Caco-2 (cell line): ENCODE results near the gene ERO1B. TPM values are rescaled to one million over a fixed set of nuclear protein-coding genes. Genes with fewer than 3 reads are reported as not detected.
"Not testable (repeated sequence)": the region's sequence is repeated elsewhere in the genome, so short reads cannot be mapped to it uniquely, and the experiment has no call there.

Experiments
- BruUV-seq: library from RNA; stranded (reverse); fragments of 400-500 nt; replicated peaks from 2 replicates; lab custom pipeline; 2021; lab: Mats Ljungman, UMichigan
- CTCF ChIA-PET: fragments of 300-600 bp; sonication (Branson Sonifier 250); formaldehyde crosslinking; loops from one replicate; lab custom pipeline; 2022; ENCODE audit warnings: antibody characterized with exemption; lab: Charles Lee
- POLR2A ChIA-PET: fragments of 300-600 bp; sonication (Branson Sonifier 250); formaldehyde crosslinking; loops from one replicate; lab custom pipeline; 2022; ENCODE audit warnings: antibody characterized with exemption; lab: Charles Lee
- DNase-seq, 2 experiments: peaks; one replicate each; pipeline versions ENCODE4 v3.0.0 to v3.0.0-alpha.2; 2020 to 2022
- H3K27me3 ChIP-seq: replicated peaks from 2 replicates; pipeline ENCODE4 v1.6.0; 2011; ENCODE audit warnings: low read length; ENCODE audit not compliant: control insufficient read depth, insufficient read depth
- H3K36me3 ChIP-seq: 2 replicates; pipeline ENCODE4 v1.5.1; 2011; ENCODE audit warnings: low read length; ENCODE audit not compliant: control insufficient read depth, insufficient read depth
- H3K4me1 ChIP-seq: fragments of 250-450 bp; sonication (Bioruptor Pico); 2 replicates; pipeline ENCODE4 v1.5.1; 2020; ENCODE audit warnings: mild to moderate bottlenecking
- H3K4me3 ChIP-seq: 2 replicates; pipeline ENCODE4 v1.5.1; 2011; ENCODE audit warnings: low read depth, mild to moderate bottlenecking, control low read depth, low read length
- H3K9me3 ChIP-seq: fragments of 250-450 bp; sonication (Bioruptor Pico); 2 replicates; pipeline ENCODE4 v1.5.1; 2020; ENCODE audit warnings: mild to moderate bottlenecking, moderate library complexity
- H3K27ac Mint-ChIP-seq: one replicate; pipeline ENCODE4 v1.8.0; 2022; ENCODE audit warnings: mixed read lengths; ENCODE audit not compliant: unreplicated experiment
- H3K27me3 Mint-ChIP-seq: one replicate; pipeline ENCODE4 v1.8.0; 2022; ENCODE audit warnings: mixed read lengths; ENCODE audit not compliant: insufficient read depth, unreplicated experiment
- H3K36me3 Mint-ChIP-seq: one replicate; pipeline ENCODE4 v1.8.0; 2022; ENCODE audit warnings: mild to moderate bottlenecking, mixed read lengths; ENCODE audit not compliant: insufficient read depth, unreplicated experiment
- H3K4me1 Mint-ChIP-seq: one replicate; pipeline ENCODE4 v1.8.0; 2022; ENCODE audit warnings: low read depth, mixed read lengths; ENCODE audit not compliant: unreplicated experiment
- H3K4me3 Mint-ChIP-seq: one replicate; pipeline ENCODE4 v1.8.0; 2022; ENCODE audit warnings: mild to moderate bottlenecking, moderate library complexity, mixed read lengths; ENCODE audit not compliant: unreplicated experiment
- H3K9me3 Mint-ChIP-seq: one replicate; pipeline ENCODE4 v1.8.0; 2022; ENCODE audit warnings: mixed read lengths; ENCODE audit not compliant: unreplicated experiment
- intact Hi-C: fragments of 100-400 bp; cut with micrococcal nuclease; formaldehyde crosslinking; loops from one replicate; pipeline ENCODE4 v1.10.0; 2022; ENCODE audit not compliant: unreplicated experiment
- total RNA-seq: library from RNA; stranded (reverse); gene quantifications from 2 replicates; pipeline ENCODE4 v1.2.3, GENCODE V29; 2022
- TF ChIP-seq, protein P1 (sequence below), 2 experiments: fragments of 200-600 bp in 1 of 2; IDR thresholded peaks; 1 replicate in 1 of 2; 2 replicates in 1 of 2; pipeline versions ENCODE4 v1.5.1 to v1.8.0; 2011 to 2022; ENCODE audit warnings: antibody characterized with exemption in 1 of 2, control low read depth in 1 of 2, inconsistent platforms in 1 of 2, low read depth in 1 of 2, low read length in 1 of 2, mild to moderate bottlenecking in 1 of 2, moderate library complexity in 1 of 2; ENCODE audit not compliant: insufficient read depth in 1 of 2, severe bottlenecking in 1 of 2, unreplicated experiment in 1 of 2

The ERO1B gene
- total RNA-seq, 1 experiment from 2014 or later: 2.6 TPM

DNA sequence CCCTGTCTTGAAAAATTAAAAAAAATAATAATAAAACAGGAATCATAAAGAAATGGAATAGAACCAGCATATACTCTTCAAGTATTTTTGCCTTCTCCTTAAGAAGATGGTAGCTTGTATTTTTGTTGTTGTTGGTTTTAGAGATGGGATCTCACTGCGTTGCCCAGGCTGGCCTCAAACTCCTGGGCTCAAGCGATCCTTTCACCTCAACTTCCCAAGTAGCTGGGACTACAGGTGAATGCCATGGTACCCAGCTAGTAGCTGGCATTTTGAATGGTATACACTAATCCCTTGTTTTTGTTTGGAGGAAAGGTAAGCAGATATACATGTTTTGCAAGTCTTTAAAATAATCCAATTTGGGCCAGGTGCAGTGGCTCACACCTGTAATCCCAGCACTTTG, 34.7 kb upstream of the ERO1B start:
- Mint-ChIP-seq H3K9me3 (peaks cover 5% of the 10 kb centered on the region), H3K4me1 (no peaks in the 10 kb centered on the region), H3K27me3 (peaks cover 2% of the 10 kb centered on the region), H3K4me3 (no peak overlapping the region), H3K27ac (no peak overlapping the region), H3K36me3 (no peaks in the 10 kb centered on the region)
- TF ChIP-seq, protein P1, sequence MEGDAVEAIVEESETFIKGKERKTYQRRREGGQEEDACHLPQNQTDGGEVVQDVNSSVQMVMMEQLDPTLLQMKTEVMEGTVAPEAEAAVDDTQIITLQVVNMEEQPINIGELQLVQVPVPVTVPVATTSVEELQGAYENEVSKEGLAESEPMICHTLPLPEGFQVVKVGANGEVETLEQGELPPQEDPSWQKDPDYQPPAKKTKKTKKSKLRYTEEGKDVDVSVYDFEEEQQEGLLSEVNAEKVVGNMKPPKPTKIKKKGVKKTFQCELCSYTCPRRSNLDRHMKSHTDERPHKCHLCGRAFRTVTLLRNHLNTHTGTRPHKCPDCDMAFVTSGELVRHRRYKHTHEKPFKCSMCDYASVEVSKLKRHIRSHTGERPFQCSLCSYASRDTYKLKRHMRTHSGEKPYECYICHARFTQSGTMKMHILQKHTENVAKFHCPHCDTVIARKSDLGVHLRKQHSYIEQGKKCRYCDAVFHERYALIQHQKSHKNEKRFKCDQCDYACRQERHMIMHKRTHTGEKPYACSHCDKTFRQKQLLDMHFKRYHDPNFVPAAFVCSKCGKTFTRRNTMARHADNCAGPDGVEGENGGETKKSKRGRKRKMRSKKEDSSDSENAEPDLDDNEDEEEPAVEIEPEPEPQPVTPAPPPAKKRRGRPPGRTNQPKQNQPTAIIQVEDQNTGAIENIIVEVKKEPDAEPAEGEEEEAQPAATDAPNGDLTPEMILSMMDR (IDR thresholded peaks at IDR 0.05; ENCODE audit: insufficient read depth in 1 of 2, low read depth in 1 of 2, low read length in 1 of 2, severe bottlenecking in 1 of 2, unreplicated experiment in 1 of 2): no peak
- no peaks in the 10 kb centered on the region for H3K36me3 ChIP-seq
- ChIA-PET POLR2A (no interaction called here), CTCF (no interaction called here)
- no peak overlapping the region for H3K4me3 ChIP-seq
- no peaks in the 10 kb centered on the region for H3K4me1 ChIP-seq
- H3K9me3 ChIP-seq: no peaks in the 10 kb centered on the region
- intact Hi-C loops: loop anchor here (10.0 kb wide), 1 partner anchor 212 kb away; no protein-coding TSS in a partner anchor
- DNase-seq: no peak
- H3K27me3 ChIP-seq: no peaks in the 10 kb centered on the region
- BruUV-seq: no TSS peak

DNA sequence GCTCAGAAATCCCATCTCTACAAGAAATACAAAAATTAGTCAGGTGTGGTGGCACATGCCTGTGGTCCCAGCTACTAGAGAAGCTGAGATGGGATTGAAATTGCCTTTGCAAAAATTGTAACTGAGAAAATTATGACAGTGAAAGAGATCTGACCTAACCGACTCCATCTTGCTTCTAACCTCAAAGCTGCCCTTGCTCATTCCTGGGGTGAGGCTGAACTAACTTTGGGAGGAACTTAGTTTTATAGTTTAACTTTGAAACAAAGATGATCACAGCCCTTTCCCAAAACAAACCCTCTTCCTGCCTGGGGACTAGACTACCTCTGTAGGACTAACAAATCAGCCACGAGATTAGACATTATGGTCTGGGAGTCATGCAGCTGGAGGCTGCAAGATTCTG, 33.8 kb upstream of the ERO1B start:
- Mint-ChIP-seq H3K27me3 (peaks cover 2% of the 10 kb centered on the region), H3K9me3 (no peaks in the 10 kb centered on the region), H3K4me1 (no peaks in the 10 kb centered on the region), H3K36me3 (no peaks in the 10 kb centered on the region), H3K27ac (no peak overlapping the region), H3K4me3 (no peak overlapping the region)
- H3K27me3 ChIP-seq: no peaks in the 10 kb centered on the region
- no peak overlapping the region for H3K4me3 ChIP-seq
- ChIA-PET POLR2A (no interaction called here), CTCF (no interaction called here)
- intact Hi-C loops: loop anchor here (10.0 kb wide), 1 partner anchor 211 kb away; no protein-coding TSS in a partner anchor
- H3K36me3 ChIP-seq: no peaks in the 10 kb centered on the region
- no peaks in the 10 kb centered on the region for H3K4me1 ChIP-seq
- no TSS peak for BruUV-seq
- DNase-seq: no peak
- TF ChIP-seq, protein P1 (IDR thresholded peaks at IDR 0.05; ENCODE audit: insufficient read depth in 1 of 2, low read depth in 1 of 2, low read length in 1 of 2, severe bottlenecking in 1 of 2, unreplicated experiment in 1 of 2): no peak
- H3K9me3 ChIP-seq: no peaks in the 10 kb centered on the region

DNA sequence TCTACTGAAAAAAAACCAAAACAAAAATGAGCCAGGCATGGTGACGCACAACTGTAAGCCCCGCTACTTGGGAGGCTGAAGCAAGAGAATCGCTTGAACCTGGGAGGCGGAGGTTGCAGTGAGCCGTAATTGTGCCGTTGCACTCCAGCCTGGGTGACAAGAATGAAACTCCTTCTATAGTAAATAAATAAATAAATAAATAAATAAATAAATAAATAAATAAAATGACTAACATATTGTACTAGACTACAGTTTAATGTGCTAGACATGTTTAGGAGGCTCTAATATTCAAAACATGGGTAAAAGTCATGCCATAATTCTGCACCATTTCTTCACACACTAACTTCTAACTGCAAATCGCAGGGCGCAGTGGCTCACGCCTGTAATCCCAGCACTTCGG, 33.3 kb upstream of the ERO1B start:
- Histone ChIP-seq H3K27me3 (no peaks in the 10 kb centered on the region), H3K36me3 (no peaks in the 10 kb centered on the region), H3K9me3 (no peaks in the 10 kb centered on the region), H3K4me1 (no peaks in the 10 kb centered on the region), H3K4me3 (no peak overlapping the region)
- Mint-ChIP-seq H3K4me3 (no peak overlapping the region), H3K4me1 (no peaks in the 10 kb centered on the region), H3K27me3 (peaks cover 2% of the 10 kb centered on the region), H3K9me3 (no peaks in the 10 kb centered on the region), H3K36me3 (no peaks in the 10 kb centered on the region), H3K27ac (no peak overlapping the region)
- TF ChIP-seq, protein P1 (IDR thresholded peaks at IDR 0.05; ENCODE audit: insufficient read depth in 1 of 2, low read depth in 1 of 2, low read length in 1 of 2, severe bottlenecking in 1 of 2, unreplicated experiment in 1 of 2): no peak
- BruUV-seq: no TSS peak
- POLR2A ChIA-PET: no interaction called here
- no peak for DNase-seq
- CTCF ChIA-PET: no interaction called here
- intact Hi-C loops: loop anchor here (10.0 kb wide), 1 partner anchor 210 kb away; no protein-coding TSS in a partner anchor

DNA sequence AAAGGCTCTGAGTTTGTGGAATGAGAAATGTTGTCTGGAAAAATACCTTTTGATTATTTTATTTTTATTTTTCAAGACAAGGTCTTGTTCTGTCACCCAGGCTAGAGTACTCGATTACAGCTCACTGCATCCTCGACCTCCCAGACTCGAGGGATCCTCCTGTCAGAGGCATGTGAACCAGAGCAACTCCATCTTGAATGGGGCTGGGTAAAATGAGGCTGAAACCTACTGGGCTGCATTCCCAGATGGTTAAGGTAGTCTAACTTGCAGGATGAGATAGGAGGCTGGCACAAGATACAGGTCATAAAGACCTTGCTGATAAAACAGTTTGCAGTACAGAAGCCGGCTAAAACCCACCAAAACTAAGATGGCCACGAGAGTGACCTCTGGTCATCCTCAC, 32.3 kb upstream of the ERO1B start:
- H3K4me1 ChIP-seq, H3K9me3 Mint-ChIP-seq, POLR2A ChIA-PET, H3K4me3 Mint-ChIP-seq, H3K36me3 Mint-ChIP-seq, DNase-seq, H3K4me3 ChIP-seq, H3K9me3 ChIP-seq, H3K36me3 ChIP-seq, H3K27ac Mint-ChIP-seq, H3K27me3 ChIP-seq, H3K27me3 Mint-ChIP-seq, CTCF ChIA-PET, BruUV-seq, H3K4me1 Mint-ChIP-seq: not testable (repeated sequence)
- intact Hi-C loops: loop anchor here (10.0 kb wide), 1 partner anchor 209 kb away; no protein-coding TSS in a partner anchor
